ENCODE data around the gene AHSG. TPM values are rescaled to one million over a fixed set of nuclear protein-coding genes. Genes with fewer than 3 reads are reported as not detected.

AHSG gene
- total RNA-seq, 4 donors from 2014 or later, result not detected

DNA sequence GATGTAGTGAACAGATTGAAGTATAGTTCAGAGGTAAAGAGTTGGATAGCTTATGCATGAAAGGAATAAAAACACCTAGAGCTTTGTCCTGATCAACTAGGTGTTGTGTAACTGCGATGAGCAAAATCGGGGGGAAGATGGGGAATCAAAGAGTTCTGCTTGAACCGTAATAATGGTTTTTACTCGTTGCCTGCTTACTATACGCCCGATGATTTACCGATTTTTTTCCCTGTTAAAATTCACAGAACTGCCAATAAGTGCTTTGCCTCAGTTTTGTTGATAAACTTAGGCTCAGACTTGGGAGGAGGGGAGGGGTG, 43.1 kb upstream of the AHSG start:
- Histone ChIP-seq H3K4me3 (peak overlapping the region; percentile 32 to 99 (median 96)), H3K4me1 (peaks cover 18 to 57% (median 21%) of the 10 kb centered on the region in 3 donors), H3K9me3 (no peaks in the 10 kb centered on the region), H3K27me3 (no peaks in the 10 kb centered on the region), H3K27ac (peak overlapping the region; percentile 90 to 98 (median 98)), H3K36me3 (peaks cover 0 to 28% (median 0%) of the 10 kb centered on the region in 3 donors)
- WGBS, 2 donors, result 5 to 8% methylated on average over 7 of the region's 7 CpGs
- no peak for DNase-seq
- intact Hi-C loops (cut with DNase I), result no loop called here
- TF ChIP-seq POLR2A (IDR thresholded peaks at IDR 0.05) (no peak), CTCF (IDR thresholded peaks at IDR 0.05) (no peak)

DNA sequence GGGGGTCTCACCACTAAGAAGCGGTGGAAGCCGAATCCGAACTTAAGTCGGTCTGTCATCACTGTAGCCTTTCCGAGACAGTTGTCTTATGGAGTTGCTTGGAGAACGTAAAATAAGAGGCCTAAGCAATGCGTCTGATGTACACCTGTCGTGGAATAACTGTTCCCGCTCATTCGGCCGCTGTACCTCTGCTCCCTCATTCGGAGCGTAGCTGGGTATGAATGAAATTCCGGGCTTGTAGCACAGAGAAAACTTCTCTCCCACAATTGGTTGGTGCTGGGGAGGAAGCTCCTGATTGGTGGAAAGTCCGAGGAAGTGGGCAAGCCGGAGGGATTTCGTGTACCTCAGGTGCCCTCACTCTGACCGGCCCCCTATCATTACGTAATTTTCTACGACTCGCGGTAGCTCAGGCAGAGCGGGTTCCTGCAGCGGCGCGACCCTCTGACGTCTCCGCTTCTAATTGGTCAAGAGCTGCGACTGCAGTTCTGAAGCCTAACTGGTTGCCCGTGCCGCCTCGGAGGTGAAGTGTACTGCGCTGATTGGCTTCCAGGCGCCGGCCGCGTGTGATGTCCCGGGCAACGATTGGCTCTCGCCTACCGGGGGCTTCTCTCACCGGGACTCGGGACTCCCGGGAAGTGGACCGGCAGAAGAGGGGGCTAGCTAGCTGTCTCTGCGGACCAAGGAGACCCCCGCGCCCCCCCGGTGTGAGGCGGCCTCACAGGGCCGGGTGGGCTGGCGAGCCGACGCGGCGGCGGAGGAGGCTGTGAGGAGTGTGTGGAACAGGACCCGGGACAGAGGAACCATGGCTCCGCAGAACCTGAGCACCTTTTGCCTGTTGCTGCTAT, 42.5 kb upstream of the AHSG start, which contains the start of gene DNAJB11:
Gene DNAJB11 (plus strand): TSS at position 625 of the 845 bp plus-strand sequence. CDS start 178 bp downstream, at position 803.
- peak within 1 kb of the TSS; percentile 97 to 98 (median 98) for H3K27ac ChIP-seq
- no peaks in the 10 kb centered on the region for H3K9me3 ChIP-seq
- TF ChIP-seq POLR2A (IDR thresholded peaks at IDR 0.05) (peak in 3 of 4 donors; percentile 50 to 79 (median 58)), CTCF (IDR thresholded peaks at IDR 0.05) (peak in 1 of 6 experiments; percentile 17)
- DNase-seq, result peak; percentile 94
- H3K36me3 ChIP-seq, result peaks cover 0 to 34% (median 0%) of the 10 kb centered on the region in 3 donors
- 0% methylated on average over 23 of the region's 59 CpGs for WGBS, 2 donors
- H3K27me3 ChIP-seq, result no peaks in the 10 kb centered on the region
- intact Hi-C loops (cut with DNase I), result no loop called here
- H3K4me1 ChIP-seq, result peaks cover 18 to 53% (median 21%) of the 10 kb centered on the region in 3 donors
- peak within 1 kb of the TSS; percentile 92 to 99 (median 96) for H3K4me3 ChIP-seq

GRCh38 chr3:186570941-186571643, 41.8 kb upstream of the AHSG start:
- TF ChIP-seq POLR2A (IDR thresholded peaks at IDR 0.05), result no peak
- TF ChIP-seq CTCF (IDR thresholded peaks at IDR 0.05), result no peak
- peaks cover 3 to 42% (median 6%) of the 10 kb centered on the region in 3 donors for H3K36me3 ChIP-seq
- H3K27me3 ChIP-seq, result no peaks in the 10 kb centered on the region
- H3K4me3 ChIP-seq, result peak overlapping the region; percentile 92 to 99 (median 96)
- H3K27ac ChIP-seq, result peak overlapping the region; percentile 97 to 98 (median 98)
- H3K9me3 ChIP-seq, result no peaks in the 10 kb centered on the region
- intact Hi-C loops (cut with DNase I), result no loop called here
- peaks cover 18 to 45% (median 21%) of the 10 kb centered on the region in 3 donors for H3K4me1 ChIP-seq
- 8 to 14% methylated on average over 14 to 19 of the region's 21 CpGs for WGBS, 2 donors
- DNase-seq, result no peak

GRCh38 chr3:186571644-186572013, 41.2 kb upstream of the AHSG start:
- H3K9me3 ChIP-seq, result no peaks in the 10 kb centered on the region
- intact Hi-C loops (cut with DNase I), result no loop called here
- H3K27ac ChIP-seq, result peak overlapping the region in 2 of 4 donors; percentile 98
- no peaks in the 10 kb centered on the region for H3K27me3 ChIP-seq
- H3K36me3 ChIP-seq, result peaks cover 4 to 47% (median 12%) of the 10 kb centered on the region in 3 donors
- TF ChIP-seq CTCF (IDR thresholded peaks at IDR 0.05) (no peak), POLR2A (IDR thresholded peaks at IDR 0.05) (no peak)
- 41 to 62% methylated on average over 2 of the region's 2 CpGs for WGBS, 2 donors
- peak overlapping the region; percentile 92 to 99 (median 96) for H3K4me3 ChIP-seq
- DNase-seq, result no peak
- H3K4me1 ChIP-seq, result peaks cover 18 to 40% (median 21%) of the 10 kb centered on the region in 3 donors

- Histone ChIP-seq H3K36me3 (peaks cover 9 to 100% (median 34%) of the 10 kb centered on the region in 3 donors), H3K4me3 (no peak overlapping the region), H3K27me3 (no peaks in the 10 kb centered on the region), H3K9me3 (no peaks in the 10 kb centered on the region), H3K27ac (no peak overlapping the region), H3K4me1 (no peaks in the 10 kb centered on the region)
- WGBS, 2 donors, result 75 to 77% methylated on average over 2 of the region's 2 CpGs
- DNase-seq, result no peak
- TF ChIP-seq CTCF (IDR thresholded peaks at IDR 0.05) (no peak), POLR2A (IDR thresholded peaks at IDR 0.05) (no peak)
- intact Hi-C loops (cut with DNase I), result no loop called here
Measured at GRCh38 chr3:186577521-186577920, 35.3 kb upstream of the AHSG start.
